Smooth muscle cell (in vitro differentiated cells): Measurements from ENCODE around the gene C11orf97. TPM values are rescaled to one million over a fixed set of nuclear protein-coding genes. Genes with fewer than 3 reads are reported as not detected.

Source experiments
- DNase-seq: peaks from one replicate; lab custom pipeline; 2025; ENCODE audit not compliant: unreplicated experiment; lab: John Stamatoyannopoulos, UW
- H2AFZ ChIP-seq: fragments of 200-600 bp; sonication (generic); 2 replicates; pipeline ENCODE4 v1.6.0; 2016; ENCODE audit warnings: antibody characterized with exemption, low read depth, mild to moderate bottlenecking
- H3F3A ChIP-seq: fragments of 200-600 bp; sonication (generic); 2 replicates; pipeline ENCODE4 v1.6.0; 2017; ENCODE audit warnings: antibody characterized with exemption, low read depth
- H3K27ac ChIP-seq: fragments of 200-600 bp; sonication (generic); 2 replicates; pipeline ENCODE4 v1.5.1; 2016; ENCODE audit warnings: low read depth, mild to moderate bottlenecking
- H3K27me3 ChIP-seq: fragments of 200-600 bp; sonication (generic); 2 replicates; pipeline ENCODE4 v1.6.1; 2016; ENCODE audit warnings: low read depth, mild to moderate bottlenecking
- H3K36me3 ChIP-seq: fragments of 200-600 bp; sonication (generic); 2 replicates; pipeline ENCODE4 v1.5.1; 2016; ENCODE audit warnings: low read depth
- H3K4me1 ChIP-seq: fragments of 200-600 bp; sonication (generic); 2 replicates; pipeline ENCODE4 v1.5.1; 2016; ENCODE audit warnings: low read depth
- H3K4me2 ChIP-seq: fragments of 200-600 bp; sonication (generic); 2 replicates; pipeline ENCODE4 v1.6.0; 2016; ENCODE audit warnings: mild to moderate bottlenecking
- H3K4me3 ChIP-seq: fragments of 200-600 bp; sonication (generic); 2 replicates; pipeline ENCODE4 v1.5.1; 2016; ENCODE audit warnings: mild to moderate bottlenecking
- H3K79me2 ChIP-seq: fragments of 200-600 bp; sonication (generic); 2 replicates; pipeline ENCODE4 v1.6.0; 2016; ENCODE audit warnings: low read depth, mild to moderate bottlenecking
- H3K9ac ChIP-seq: fragments of 200-600 bp; sonication (generic); 2 replicates; pipeline ENCODE4 v1.6.0; 2016; ENCODE audit warnings: low read depth
- H3K9me3 ChIP-seq: fragments of 200-600 bp; sonication (generic); replicated peaks from 2 replicates; pipeline ENCODE4 v1.5.1; 2016; ENCODE audit warnings: low read depth
- H4K20me1 ChIP-seq: fragments of 200-600 bp; sonication (generic); 2 replicates; pipeline ENCODE4 v1.6.0; 2016; ENCODE audit warnings: low read depth
- WGBS: methylation state at CpG from one replicate; pipeline ENCODE4 v1.1.7; 2016; ENCODE audit warnings: low lambda C conversion rate; 5-methylcytosine and 5-hydroxymethylcytosine counted together
- polyA plus RNA-seq: library from polyadenylated mRNA; unstranded; fragments of >200 nt; fragmentation: Nextera tagmentation; extraction: Ambion mirVana; gene quantifications from 2 replicates; pipeline ENCODE4 v1.2.1, GENCODE V29; 2016
- total RNA-seq: library from RNA; depleted of rRNA; stranded (reverse); fragments of >200 nt; gene quantifications from 2 replicates; pipeline ENCODE4 v1.2.3, GENCODE V29; 2014
- TF ChIP-seq, protein P1 (sequence below): fragments of 200-600 bp; sonication (generic); IDR thresholded peaks from 2 replicates; pipeline ENCODE4 v1.5.1; 2017; ENCODE audit warnings: borderline replicate concordance, mild to moderate bottlenecking, antibody characterized with exemption; ENCODE audit not compliant: insufficient read depth, poor library complexity, severe bottlenecking

Gene C11orf97
- total and polyA plus RNA-seq, 2 experiments from 2014 or later = not detected

DNA sequence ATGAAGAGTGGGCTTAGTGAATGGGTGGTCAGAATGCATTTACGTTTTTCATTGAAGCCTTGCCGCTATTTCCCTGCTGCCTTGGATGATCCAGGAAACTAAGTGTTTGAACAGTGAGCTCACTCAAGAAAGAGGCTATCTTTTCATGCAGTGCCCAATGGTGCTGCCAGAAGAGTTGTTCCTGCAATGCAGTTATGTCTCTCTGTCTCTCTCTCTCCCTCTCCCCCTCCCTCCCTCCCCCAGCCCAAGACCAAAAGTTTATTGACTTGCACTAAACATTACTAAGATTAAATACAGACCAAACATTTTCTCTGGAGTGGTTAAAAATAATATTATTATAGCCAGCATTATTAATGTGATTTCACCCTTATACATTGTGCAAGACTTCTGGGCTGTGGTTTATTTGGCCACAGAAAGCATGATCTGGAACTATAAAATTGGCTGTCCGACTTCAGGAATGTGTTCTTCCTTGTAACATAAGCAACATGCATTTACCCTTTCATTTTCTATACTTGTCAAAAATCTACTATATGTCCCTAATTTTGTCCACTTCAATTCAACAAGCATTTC is 24.9 kb downstream of the C11orf97 start:
- no peak overlapping the region for H3K4me3 ChIP-seq
- peak overlapping the region; percentile 13 for H3K4me2 ChIP-seq
- H3K27ac ChIP-seq = no peak overlapping the region
- DNase-seq = no peak
- TF ChIP-seq, protein P1, sequence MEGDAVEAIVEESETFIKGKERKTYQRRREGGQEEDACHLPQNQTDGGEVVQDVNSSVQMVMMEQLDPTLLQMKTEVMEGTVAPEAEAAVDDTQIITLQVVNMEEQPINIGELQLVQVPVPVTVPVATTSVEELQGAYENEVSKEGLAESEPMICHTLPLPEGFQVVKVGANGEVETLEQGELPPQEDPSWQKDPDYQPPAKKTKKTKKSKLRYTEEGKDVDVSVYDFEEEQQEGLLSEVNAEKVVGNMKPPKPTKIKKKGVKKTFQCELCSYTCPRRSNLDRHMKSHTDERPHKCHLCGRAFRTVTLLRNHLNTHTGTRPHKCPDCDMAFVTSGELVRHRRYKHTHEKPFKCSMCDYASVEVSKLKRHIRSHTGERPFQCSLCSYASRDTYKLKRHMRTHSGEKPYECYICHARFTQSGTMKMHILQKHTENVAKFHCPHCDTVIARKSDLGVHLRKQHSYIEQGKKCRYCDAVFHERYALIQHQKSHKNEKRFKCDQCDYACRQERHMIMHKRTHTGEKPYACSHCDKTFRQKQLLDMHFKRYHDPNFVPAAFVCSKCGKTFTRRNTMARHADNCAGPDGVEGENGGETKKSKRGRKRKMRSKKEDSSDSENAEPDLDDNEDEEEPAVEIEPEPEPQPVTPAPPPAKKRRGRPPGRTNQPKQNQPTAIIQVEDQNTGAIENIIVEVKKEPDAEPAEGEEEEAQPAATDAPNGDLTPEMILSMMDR = no peak
- H2AFZ ChIP-seq = no peak overlapping the region
- no peaks in the 10 kb centered on the region for H4K20me1 ChIP-seq
- no peaks in the 10 kb centered on the region for H3K36me3 ChIP-seq
- H3K4me1 ChIP-seq = no peaks in the 10 kb centered on the region
- H3K79me2 ChIP-seq = no peaks in the 10 kb centered on the region
- H3K9me3 ChIP-seq = no peaks in the 10 kb centered on the region
- H3F3A ChIP-seq = no peaks in the 10 kb centered on the region
- 59% methylated on average over 3 of the region's 3 CpGs for WGBS
- H3K27me3 ChIP-seq = no peaks in the 10 kb centered on the region
- no peak overlapping the region for H3K9ac ChIP-seq

DNA sequence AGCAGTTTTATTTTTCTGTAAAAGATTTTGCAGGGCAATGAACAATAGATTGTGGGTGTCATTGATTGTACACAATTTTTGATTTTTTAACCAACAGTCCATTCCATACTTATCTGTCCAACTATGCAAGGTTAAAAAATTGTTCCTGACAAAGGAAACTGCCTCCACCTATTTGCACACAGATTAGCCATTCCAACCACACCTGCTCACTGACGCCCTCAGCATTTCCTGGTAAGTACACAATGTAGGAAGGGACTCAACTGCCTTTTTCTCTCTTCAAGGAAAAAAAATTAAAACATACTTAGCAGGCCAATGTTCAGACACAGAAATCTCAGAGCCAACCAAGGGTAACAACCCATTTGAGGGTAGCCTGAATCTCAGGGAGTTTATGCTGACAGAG is 27.2 kb downstream of the C11orf97 start:
- H2AFZ ChIP-seq = no peak overlapping the region
- no peaks in the 10 kb centered on the region for H3K27me3 ChIP-seq
- peaks cover under 1% of the 10 kb centered on the region for H3K79me2 ChIP-seq
- no peak overlapping the region for H3K4me3 ChIP-seq
- no peaks in the 10 kb centered on the region for H4K20me1 ChIP-seq
- peaks cover 4% of the 10 kb centered on the region for H3K4me1 ChIP-seq
- H3K9me3 ChIP-seq = no peaks in the 10 kb centered on the region
- no peak overlapping the region for H3K9ac ChIP-seq
- TF ChIP-seq, protein P1 = no peak
- H3F3A ChIP-seq = no peaks in the 10 kb centered on the region
- WGBS = 87% methylated on average over 1 of the region's 1 CpG
- no peak overlapping the region for H3K4me2 ChIP-seq
- DNase-seq = no peak
- no peaks in the 10 kb centered on the region for H3K36me3 ChIP-seq
- H3K27ac ChIP-seq = no peak overlapping the region

DNA sequence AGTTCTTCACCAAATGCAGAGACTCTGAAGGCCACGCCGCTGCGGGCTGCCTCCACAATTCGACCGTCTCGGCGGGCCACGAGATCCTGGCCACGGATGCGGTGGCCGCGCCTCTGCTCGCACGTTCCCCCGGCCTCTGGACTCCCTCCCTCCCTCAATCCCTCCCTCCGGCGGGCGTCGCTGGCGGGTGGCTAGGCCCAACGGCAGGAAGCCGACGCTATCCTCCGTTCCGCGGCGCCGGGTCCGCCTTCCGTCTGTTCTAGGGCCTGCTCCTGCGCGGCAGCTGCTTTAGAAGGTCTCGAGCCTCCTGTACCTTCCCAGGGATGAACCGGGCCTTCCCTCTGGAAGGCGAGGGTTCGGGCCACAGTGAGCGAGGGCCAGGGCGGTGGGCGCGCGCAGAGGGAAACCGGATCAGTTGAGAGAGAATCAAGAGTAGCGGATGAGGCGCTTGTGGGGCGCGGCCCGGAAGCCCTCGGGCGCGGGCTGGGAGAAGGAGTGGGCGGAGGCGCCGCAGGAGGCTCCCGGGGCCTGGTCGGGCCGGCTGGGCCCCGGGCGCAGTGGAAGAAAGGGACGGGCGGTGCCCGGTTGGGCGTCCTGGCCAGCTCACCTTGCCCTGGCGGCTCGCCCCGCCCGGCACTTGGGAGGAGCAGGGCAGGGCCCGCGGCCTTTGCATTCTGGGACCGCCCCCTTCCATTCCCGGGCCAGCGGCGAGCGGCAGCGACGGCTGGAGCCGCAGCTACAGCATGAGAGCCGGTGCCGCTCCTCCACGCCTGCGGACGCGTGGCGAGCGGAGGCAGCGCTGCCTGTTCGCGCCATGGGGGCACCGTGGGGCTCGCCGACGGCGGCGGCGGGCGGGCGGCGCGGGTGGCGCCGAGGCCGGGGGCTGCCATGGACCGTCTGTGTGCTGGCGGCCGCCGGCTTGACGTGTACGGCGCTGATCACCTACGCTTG is 31.7 kb downstream of the C11orf97 start, which contains the start of gene FUT4:
TSS of gene FUT4 (plus strand) at position 227 of the 951 bp plus-strand sequence. CDS start at position 440, 213 bp downstream.
- Histone ChIP-seq H3K9me3 (no peaks in the 10 kb centered on the region), H3K4me3 (peak within 1 kb of the TSS; percentile 90), H3K4me1 (peaks cover 24% of the 10 kb centered on the region), H3K79me2 (peaks cover 42% of the 10 kb centered on the region), H3K27me3 (no peaks in the 10 kb centered on the region), H3F3A (no peaks in the 10 kb centered on the region), H2AFZ (peak within 1 kb of the TSS; percentile 99), H3K9ac (peak within 1 kb of the TSS; percentile 94), H3K36me3 (no peaks in the 10 kb centered on the region), H3K4me2 (peak within 1 kb of the TSS; percentile 97), H4K20me1 (peaks cover 39% of the 10 kb centered on the region), H3K27ac (peak within 1 kb of the TSS; percentile 92)
- WGBS = 1% methylated on average over 71 of the region's 109 CpGs
- TF ChIP-seq, protein P1 = no peak
- DNase-seq = peak; percentile 82
